GM12892 (cell line): ENCODE results near the gene DDX54.
"Not testable (repeated sequence)": the region's sequence is repeated elsewhere in the genome, so short reads cannot be mapped to it uniquely, and the experiment has no call there.

Source experiments
- DNase-seq: peaks from one replicate; pipeline ENCODE4 v3.0.0; 2011; ENCODE audit not compliant: insufficient read length
- FAIRE-seq: peaks from 2 replicates; lab custom pipeline; 2011; peaks lifted over from hg19 to GRCh38; lab: Jason Lieb, UNC
- POLR2A ChIP-seq: IDR thresholded peaks from 2 replicates; pipeline ENCODE4 v1.6.1; 2011; ENCODE audit warnings: low read depth, low read length, control low read depth
- POLR2AphosphoS5 ChIP-seq: IDR thresholded peaks from 2 replicates; pipeline ENCODE4 v1.6.1; 2011; ENCODE audit warnings: low read depth, low read length, control low read depth
- TAF1 ChIP-seq: IDR thresholded peaks from 2 replicates; pipeline ENCODE4 v1.6.1; 2011; ENCODE audit warnings: low read depth, mild to moderate bottlenecking, control low read depth, low read length, borderline replicate concordance

DDX54 gene

GRCh38 chr12:113131556-113131955 lies 53.7 kb downstream of the DDX54 start:
- FAIRE-seq (no peak), DNase-seq (no peak)

GRCh38 chr12:113130457-113131135 lies 54.7 kb downstream of the DDX54 start:
- no peak for TF ChIP-seq POLR2A
- TF ChIP-seq TAF1, result no peak
- TF ChIP-seq POLR2AphosphoS5, result no peak
- FAIRE-seq, result no peak
- no peak for DNase-seq

More at GRCh38 chr12:113131556-113131955, 53.7 kb downstream of the DDX54 start:
- TF ChIP-seq POLR2AphosphoS5 (no peak), POLR2A (no peak), TAF1 (no peak)

GRCh38 chr12:113129664-113130456 lies 55.4 kb downstream of the DDX54 start:
- no peak for TF ChIP-seq POLR2A
- TF ChIP-seq POLR2AphosphoS5, result no peak
- no peak for TF ChIP-seq TAF1
- no peak for FAIRE-seq
- DNase-seq, result no peak

- TF ChIP-seq TAF1 (no peak), POLR2AphosphoS5 (no peak), POLR2A (no peak)
- FAIRE-seq, result no peak
- DNase-seq, result no peak
These were observed 56.2 kb downstream of the DDX54 start for GRCh38 chr12:113128802-113129663.

- FAIRE-seq, result no peak
- TF ChIP-seq POLR2A (no peak), POLR2AphosphoS5 (no peak)
- no peak for DNase-seq
These were observed 57.5 kb downstream of the DDX54 start for GRCh38 chr12:113127791-113128199.

GRCh38 chr12:113120670-113121370 lies 64.5 kb downstream of the DDX54 start:
- FAIRE-seq (no peak), DNase-seq (no peak)
- TF ChIP-seq POLR2A (no peak), TAF1 (no peak), POLR2AphosphoS5 (no peak)

- TF ChIP-seq TAF1 (no peak), POLR2A (no peak), POLR2AphosphoS5 (no peak)
- no peak for FAIRE-seq
- DNase-seq, result no peak
These were observed 65.2 kb downstream of the DDX54 start for GRCh38 chr12:113119980-113120669.

- no peak for TF ChIP-seq TAF1
- TF ChIP-seq POLR2AphosphoS5, result no peak
- no peak for TF ChIP-seq POLR2A
- no peak for FAIRE-seq
These were observed 67.1 kb downstream of the DDX54 start for GRCh38 chr12:113118142-113118541.

GRCh38 chr12:113117684-113118083 lies 67.6 kb downstream of the DDX54 start:
- not testable (repeated sequence) for FAIRE-seq, DNase-seq

More at GRCh38 chr12:113118142-113118541, 67.1 kb downstream of the DDX54 start:
- DNase-seq, result no peak

- TF ChIP-seq POLR2A (no peak), TAF1 (no peak), POLR2AphosphoS5 (no peak)
- DNase-seq, result no peak
- FAIRE-seq, result no peak
These were observed 68.4 kb downstream of the DDX54 start for GRCh38 chr12:113116875-113117274.
